PC-3 (cell line): ENCODE measurements around the gene ESPNL. TPM values are rescaled to one million over a fixed set of nuclear protein-coding genes. Genes with fewer than 3 reads are reported as not detected.
A peak's percentile ranks its signal among the peaks of the same experiment; 100 is the strongest.
"Not testable (repeated sequence)": the region's sequence is repeated elsewhere in the genome, so short reads cannot be mapped to it uniquely, and the experiment has no call there.

Experiments
- ATAC-seq: fragments of 200-7000 bp; cut with Tn5 transposase; 2 replicates; pipeline ENCODE4 v1.9.1; 2020; ENCODE audit warnings: mild to moderate bottlenecking, moderate library complexity
- BruUV-seq: library from RNA; stranded (reverse); fragments of 400-500 nt; replicated peaks from 2 replicates; lab custom pipeline; 2021; lab: Mats Ljungman, UMichigan
- CTCF ChIA-PET: fragments of 300-600 bp; sonication (Branson Sonifier 250); formaldehyde crosslinking; loops from one replicate; lab custom pipeline; 2022; ENCODE audit warnings: antibody characterized with exemption; lab: Charles Lee
- POLR2A ChIA-PET: fragments of 300-600 bp; sonication (Branson Sonifier 250); formaldehyde crosslinking; loops from one replicate; lab custom pipeline; 2022; ENCODE audit warnings: antibody characterized with exemption; ENCODE audit not compliant: unreplicated experiment; lab: Charles Lee
- DNase-seq: peaks from one replicate; pipeline ENCODE4 v3.0.0-alpha.2; 2015
- H2AFZ ChIP-seq: fragments of 300-600 bp; sonication (generic); 2 replicates; pipeline ENCODE4 v1.6.0; 2016; ENCODE audit warnings: antibody characterized with exemption, low read length
- H3F3A ChIP-seq: fragments of 300-600 bp; sonication (generic); one replicate; pipeline ENCODE4 v1.6.0; 2017; ENCODE audit warnings: antibody characterized with exemption, low read length, control low read depth, mild to moderate bottlenecking; ENCODE audit not compliant: unreplicated experiment
- H3K27ac ChIP-seq: fragments of 300-600 bp; sonication (generic); 2 replicates; pipeline ENCODE4 v1.5.1; 2016; ENCODE audit warnings: mild to moderate bottlenecking, low read length
- H3K27me3 ChIP-seq: fragments of 300-600 bp; sonication (generic); 2 replicates; pipeline ENCODE4 v1.6.1; 2016; ENCODE audit warnings: low read length, mixed read lengths
- H3K36me3 ChIP-seq: fragments of 300-600 bp; sonication (generic); 2 replicates; pipeline ENCODE4 v1.6.1; 2016; ENCODE audit warnings: low read depth, mixed run types, low read length, mixed read lengths
- H3K4me1 ChIP-seq: fragments of 300-600 bp; sonication (generic); 2 replicates; pipeline ENCODE4 v1.5.1; 2016; ENCODE audit warnings: low read length; ENCODE audit not compliant: insufficient read depth
- H3K4me2 ChIP-seq: fragments of 300-600 bp; sonication (generic); 2 replicates; pipeline ENCODE4 v1.6.0; 2016; ENCODE audit warnings: low read length
- H3K4me3 ChIP-seq: fragments of 300-600 bp; sonication (generic); 2 replicates; pipeline ENCODE4 v1.5.1; 2016; ENCODE audit warnings: mild to moderate bottlenecking, low read length, mixed read lengths
- H3K79me2 ChIP-seq: fragments of 300-600 bp; sonication (generic); 2 replicates; pipeline ENCODE4 v1.6.1; 2017; ENCODE audit warnings: low read length, mixed read lengths
- H3K9ac ChIP-seq: fragments of 300-600 bp; sonication (generic); 2 replicates; pipeline ENCODE4 v1.6.0; 2016; ENCODE audit warnings: mild to moderate bottlenecking, low read length
- H3K9me2 ChIP-seq: fragments of 300-600 bp; sonication (generic); replicated peaks from 2 replicates; pipeline ENCODE4 v1.6.1; 2016; ENCODE audit warnings: mixed run types, low read length, mixed read lengths
- H3K9me3 ChIP-seq: fragments of 300-600 bp; sonication (generic); 2 replicates; pipeline ENCODE4 v1.6.1; 2016; ENCODE audit warnings: low read length, mixed read lengths
- H4K20me1 ChIP-seq: fragments of 300-600 bp; sonication (generic); 2 replicates; pipeline ENCODE4 v1.6.1; 2016; ENCODE audit warnings: low read length, mixed read lengths
- CTCF ChIP-seq: fragments of 300-600 bp; sonication (generic); conservative IDR thresholded peaks from 2 replicates; pipeline ENCODE4 v1.5.1; 2017; ENCODE audit warnings: antibody characterized with exemption, low read depth, mild to moderate bottlenecking, low read length
- EZH2 ChIP-seq: fragments of 300-600 bp; sonication (generic); IDR thresholded peaks from one replicate; pipeline ENCODE4 v1.6.1; 2017; ENCODE audit warnings: antibody characterized with exemption, mild to moderate bottlenecking, low read length; ENCODE audit not compliant: unreplicated experiment
- EZH2phosphoT487 ChIP-seq: fragments of 300-600 bp; sonication (generic); IDR thresholded peaks from 2 replicates; pipeline ENCODE4 v1.6.1; 2018; ENCODE audit warnings: mild to moderate bottlenecking, antibody characterized with exemption, low read length, borderline replicate concordance
- intact Hi-C: fragments of 100-400 bp; cut with micrococcal nuclease; formaldehyde crosslinking; loops from 2 replicates; pipeline ENCODE4 v1.9.0; 2023
- total RNA-seq: library from RNA; depleted of rRNA; stranded (reverse); fragments of >200 nt; gene quantifications from 2 replicates; pipeline ENCODE4 v1.2.3, GENCODE V29; 2014

Gene ESPNL
- total RNA-seq, 1 experiment from 2014 or later: not detected

- ATAC-seq (peak; percentile 84), DNase-seq (peak; percentile 70)
- Histone ChIP-seq H3K79me2 (no peaks in the 10 kb centered on the region), H3K9me2 (no peaks in the 10 kb centered on the region), H3K4me3 (no peak overlapping the region), H2AFZ (no peak overlapping the region), H4K20me1 (no peaks in the 10 kb centered on the region), H3K4me1 (peaks cover 25% of the 10 kb centered on the region), H3K27ac (peak overlapping the region; percentile 73), H3F3A (no peaks in the 10 kb centered on the region), H3K36me3 (peaks cover 14% of the 10 kb centered on the region; the same call in 1 of the 2 replicates), H3K27me3 (no peaks in the 10 kb centered on the region), H3K9me3 (no peaks in the 10 kb centered on the region), H3K4me2 (no peak overlapping the region), H3K9ac (0 out of 2 replicates have a peak overlapping the region, but pooled peaks have one; percentile 10)
- TF ChIP-seq EZH2 (no peak), EZH2phosphoT487 (no peak), CTCF (no peak)
- CTCF ChIA-PET: no interaction called here
- POLR2A ChIA-PET: no interaction called here
- no TSS peak for BruUV-seq
- intact Hi-C loops: no loop called here
Observed at GRCh38 chr2:238169708-238170251, 69.6 kb downstream of the ESPNL start.

GRCh38 chr2:238170386-238171071 lies 70.4 kb downstream of the ESPNL start:
- Histone ChIP-seq H3K9ac (0 out of 2 replicates have a peak overlapping the region, but pooled peaks have one; percentile 10), H3K79me2 (no peaks in the 10 kb centered on the region), H3K36me3 (peaks cover 19% of the 10 kb centered on the region; the same call in 1 of the 2 replicates), H3K4me2 (no peak overlapping the region), H3K9me2 (no peaks in the 10 kb centered on the region), H3K27ac (peak overlapping the region; percentile 73), H3F3A (no peaks in the 10 kb centered on the region), H4K20me1 (no peaks in the 10 kb centered on the region), H3K27me3 (no peaks in the 10 kb centered on the region), H2AFZ (no peak overlapping the region), H3K9me3 (no peaks in the 10 kb centered on the region), H3K4me3 (no peak overlapping the region), H3K4me1 (peaks cover 25% of the 10 kb centered on the region)
- no TSS peak for BruUV-seq
- intact Hi-C loops: no loop called here
- TF ChIP-seq EZH2phosphoT487 (no peak), CTCF (no peak), EZH2 (no peak)
- POLR2A ChIA-PET: no interaction called here
- DNase-seq (no peak), ATAC-seq (no peak)
- CTCF ChIA-PET: no interaction called here

- H3K27me3 ChIP-seq, H2AFZ ChIP-seq, H3K4me2 ChIP-seq, intact Hi-C loops, H3F3A ChIP-seq, H4K20me1 ChIP-seq, BruUV-seq, H3K9ac ChIP-seq, ATAC-seq, DNase-seq, POLR2A ChIA-PET, H3K9me2 ChIP-seq, H3K79me2 ChIP-seq, CTCF ChIA-PET, H3K4me3 ChIP-seq, H3K9me3 ChIP-seq: not testable (repeated sequence)
- Histone ChIP-seq H3K36me3 (peaks cover 20% of the 10 kb centered on the region; the same call in 1 of the 2 replicates), H3K4me1 (peaks cover 25% of the 10 kb centered on the region), H3K27ac (peak overlapping the region; percentile 73; the same call in 1 of the 2 replicates)
Observed at GRCh38 chr2:238171072-238171431, 70.9 kb downstream of the ESPNL start.
